Measurements from ENCODE around the gene BHLHE23.

GRCh38 chr20:63013207-63013606, 6.4 kb upstream of the BHLHE23 start:
- TF ChIP-seq POLR2A (IDR thresholded peaks at IDR 0.05; ENCODE audit: low read depth, low read length) (no peak), POLR2AphosphoS5 (IDR thresholded peaks at IDR 0.05; ENCODE audit: low read depth, low read length) (no peak), TAF1 (IDR thresholded peaks at IDR 0.05; ENCODE audit: low read depth, low read length) (no peak)
